ENCODE measurements around the gene SNAI1.
"Not testable (repeated sequence)": the region's sequence is repeated elsewhere in the genome, so short reads cannot be mapped to it uniquely, and the experiment has no call there.

SNAI1 gene

DNA sequence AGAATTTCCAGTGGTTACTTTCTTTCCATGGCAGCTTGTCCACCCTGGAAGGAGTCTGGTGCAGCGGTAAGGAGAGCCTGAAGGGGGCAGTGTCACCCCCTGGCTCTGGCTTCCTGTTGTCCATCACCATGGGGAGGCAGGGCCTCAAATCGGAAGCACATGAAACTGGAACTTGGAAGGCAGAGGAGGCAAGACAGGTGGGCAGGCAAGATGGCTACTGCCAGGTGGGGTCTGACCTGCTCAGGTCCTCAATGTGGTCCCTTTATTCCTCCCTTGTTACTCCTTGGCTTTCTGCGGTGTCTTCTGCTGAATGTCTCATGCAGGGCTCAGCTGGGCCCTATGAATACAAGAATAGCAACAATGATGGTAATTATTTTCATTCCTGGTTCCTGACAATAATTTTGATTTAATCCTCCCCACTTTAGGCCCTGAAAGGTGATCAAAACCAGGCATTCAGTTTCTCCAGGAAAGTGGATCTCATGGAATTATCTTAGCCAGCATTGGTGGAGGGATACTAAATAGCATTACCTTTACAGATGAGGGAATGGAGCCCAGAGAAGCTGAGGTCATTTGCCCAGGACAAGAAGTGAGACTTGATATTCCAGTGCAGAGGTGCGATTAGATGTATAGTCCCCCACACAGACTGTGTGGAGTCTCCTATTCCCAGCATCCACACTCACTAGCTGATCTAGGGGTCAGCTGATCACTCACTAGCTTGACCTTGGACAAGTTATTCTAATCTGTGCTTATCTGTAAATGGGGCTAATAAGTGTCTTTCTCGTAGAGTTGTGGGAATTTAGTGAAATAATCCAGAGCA is 17.6 kb upstream of the SNAI1 start:
- no peak for DNase-seq (ENCODE audit: low read depth in 3 of 3)

DNA sequence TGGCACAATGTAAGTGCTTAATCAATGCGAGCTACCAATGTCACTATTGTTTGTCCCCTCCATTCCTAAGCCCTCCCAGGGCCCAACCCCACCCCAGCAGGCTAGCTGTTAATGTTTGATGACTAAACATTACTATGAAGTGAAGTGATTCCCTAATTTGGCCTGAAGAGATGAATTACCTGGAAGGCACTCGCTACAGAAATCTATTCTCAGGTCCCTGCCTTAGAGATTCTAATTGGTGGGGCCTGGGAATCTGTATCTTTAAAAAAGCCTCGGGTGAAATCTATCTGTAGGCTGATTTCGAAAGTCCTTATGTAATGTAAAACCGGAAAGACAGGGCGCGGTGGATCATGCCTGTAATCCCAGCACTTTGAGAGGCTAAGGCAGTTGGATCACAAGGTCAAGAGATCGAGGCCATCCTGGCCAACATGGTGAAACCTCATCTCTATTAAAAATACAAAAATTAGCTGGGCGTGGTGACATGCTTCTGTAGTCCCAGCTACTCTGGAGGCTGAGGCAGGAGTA is 16.9 kb upstream of the SNAI1 start:
- DNase-seq (ENCODE audit: low read depth in 3 of 3) = no peak

DNA sequence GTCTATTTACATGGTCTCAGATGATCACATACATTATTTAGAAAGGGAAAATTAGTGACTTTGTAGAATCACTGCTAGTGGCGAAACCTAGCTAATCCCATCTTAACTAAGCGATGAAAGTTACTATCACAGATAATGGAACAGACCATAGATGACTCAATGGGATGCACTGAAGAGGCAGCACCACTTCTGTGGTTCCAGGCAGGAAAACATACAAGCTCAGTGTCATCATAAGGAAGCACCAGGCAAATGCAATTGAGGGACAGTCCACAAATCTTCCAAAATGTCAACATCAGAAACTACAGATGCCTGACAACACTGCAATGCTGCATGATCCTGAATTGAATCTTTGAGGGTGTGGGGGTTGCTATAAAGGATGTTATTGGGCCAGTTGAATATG is 15.9 kb upstream of the SNAI1 start:
- no peak for DNase-seq (ENCODE audit: low read depth in 3 of 3)

DNA sequence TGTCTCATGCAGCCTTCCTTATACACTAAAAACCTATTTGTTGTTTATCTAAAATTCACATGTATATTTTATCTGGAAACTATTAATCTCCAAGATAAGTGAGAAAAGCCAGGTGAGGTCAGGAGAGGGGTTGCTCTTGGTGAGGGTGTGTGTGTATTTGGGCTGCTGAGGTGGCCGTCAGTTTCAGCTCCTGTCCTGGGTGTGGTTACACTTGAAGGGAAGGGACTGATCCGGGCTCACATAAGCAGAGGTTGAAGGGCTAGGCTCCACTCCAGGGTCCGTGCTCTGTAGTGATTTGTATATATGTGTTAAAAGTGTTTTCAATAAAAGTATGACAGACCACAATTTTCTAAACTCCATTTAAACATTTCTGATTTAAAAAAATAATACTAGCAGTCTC is 13.5 kb upstream of the SNAI1 start:
- DNase-seq (ENCODE audit: low read depth in 3 of 3) = no peak

DNA sequence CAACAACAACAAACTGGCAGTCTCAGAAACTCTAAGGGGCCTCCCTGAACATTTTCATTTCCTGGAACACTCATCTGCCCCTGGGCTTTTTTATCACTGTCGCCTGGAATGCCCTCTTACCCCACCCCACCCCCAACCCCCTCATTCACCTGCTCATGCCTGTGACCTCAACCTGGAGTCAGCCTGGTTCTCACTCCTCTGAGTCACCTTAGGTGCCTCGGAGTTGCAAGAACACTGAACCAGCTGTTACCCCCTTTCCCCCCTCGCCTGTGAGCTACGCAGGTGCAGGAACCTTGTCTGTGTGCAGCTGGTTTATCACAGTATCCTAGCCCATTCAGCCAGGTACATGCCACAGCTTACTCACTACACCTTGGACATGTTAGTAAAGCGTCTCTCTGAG is 12.8 kb upstream of the SNAI1 start:
- no peak for DNase-seq (ENCODE audit: low read depth in 3 of 3)

DNA sequence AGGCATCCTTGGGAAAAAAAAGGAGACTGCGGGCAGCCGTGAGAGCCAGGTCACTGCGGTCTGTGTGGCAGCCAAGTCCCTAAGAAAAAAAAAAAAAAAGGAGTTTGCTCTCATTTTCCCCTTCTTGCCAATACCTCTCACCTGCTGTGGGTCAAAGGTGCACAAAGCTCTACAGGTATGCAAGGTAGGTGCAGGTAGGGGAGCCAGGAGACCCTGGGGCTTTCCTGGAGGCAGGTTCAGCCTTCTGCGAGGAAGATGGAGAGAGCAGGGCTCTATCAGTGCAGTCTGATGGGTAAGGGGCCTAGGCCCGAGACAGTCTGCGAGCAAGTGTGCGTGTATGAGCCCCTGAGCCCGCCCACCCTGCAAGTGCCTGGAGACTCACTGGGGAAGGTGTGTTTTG is 12.3 kb upstream of the SNAI1 start:
- no peak for DNase-seq (ENCODE audit: low read depth in 3 of 3)

DNA sequence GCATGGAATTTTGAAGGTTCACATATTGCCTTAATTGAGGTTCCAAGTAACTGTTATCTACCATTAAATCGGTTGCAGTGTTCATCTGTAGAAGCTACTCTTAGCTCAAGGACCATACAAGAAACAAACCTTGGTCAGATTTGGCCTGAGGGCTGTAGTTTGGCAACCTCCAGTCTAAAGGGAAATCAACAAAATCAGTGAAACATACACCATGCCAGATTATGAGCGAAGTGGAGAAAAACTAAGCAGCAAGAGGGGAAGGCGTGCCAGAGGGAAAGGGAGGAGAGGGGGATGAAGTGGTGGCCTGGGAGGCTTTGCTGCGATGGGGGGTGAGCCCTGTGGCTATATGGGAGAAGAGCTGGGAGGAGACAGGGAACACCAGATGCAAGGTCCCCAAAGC is 8.8 kb upstream of the SNAI1 start:
- DNase-seq (ENCODE audit: low read depth in 3 of 3) = no peak

DNA sequence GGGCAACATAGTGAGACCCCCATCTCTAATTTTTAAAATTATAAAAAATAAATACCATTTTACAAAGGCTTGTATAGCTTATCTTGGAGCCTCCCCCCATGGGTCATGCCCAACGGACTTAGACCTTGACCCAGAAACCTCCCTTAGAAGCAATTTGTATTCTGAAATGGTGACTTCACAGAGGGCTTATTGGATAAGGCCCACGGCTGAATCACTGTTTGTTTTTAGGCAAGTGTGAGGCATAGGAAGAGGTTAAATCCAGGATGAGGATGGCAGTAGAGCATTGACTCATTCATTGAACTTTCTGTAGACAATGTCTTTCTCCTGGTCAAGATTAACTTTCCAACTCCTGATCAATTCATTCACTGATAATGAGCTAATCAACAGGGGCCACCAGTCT is 6.2 kb upstream of the SNAI1 start:
- DNase-seq (ENCODE audit: low read depth in 3 of 3) = no peak

DNA sequence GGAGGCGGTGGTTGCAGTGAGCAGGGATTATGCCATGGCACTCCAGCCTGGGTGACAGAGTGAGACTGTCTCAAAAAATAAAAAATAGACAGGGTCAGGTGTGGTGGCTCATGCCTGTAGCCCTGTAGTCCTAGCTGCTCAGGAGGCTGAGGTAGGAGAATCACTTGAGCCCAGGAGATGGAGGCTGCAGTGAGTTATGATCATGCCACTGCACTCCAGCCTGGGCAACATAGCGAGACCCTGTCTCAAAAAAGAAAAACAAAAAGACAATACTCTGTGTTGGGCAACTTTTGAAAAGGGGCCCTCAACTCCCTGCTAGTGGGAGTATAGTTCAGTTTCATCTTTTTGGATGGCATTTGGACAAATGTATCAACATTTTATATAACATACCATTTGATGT is 5.0 kb upstream of the SNAI1 start:
- DNase-seq (ENCODE audit: low read depth in 3 of 3) = not testable (repeated sequence)

DNA sequence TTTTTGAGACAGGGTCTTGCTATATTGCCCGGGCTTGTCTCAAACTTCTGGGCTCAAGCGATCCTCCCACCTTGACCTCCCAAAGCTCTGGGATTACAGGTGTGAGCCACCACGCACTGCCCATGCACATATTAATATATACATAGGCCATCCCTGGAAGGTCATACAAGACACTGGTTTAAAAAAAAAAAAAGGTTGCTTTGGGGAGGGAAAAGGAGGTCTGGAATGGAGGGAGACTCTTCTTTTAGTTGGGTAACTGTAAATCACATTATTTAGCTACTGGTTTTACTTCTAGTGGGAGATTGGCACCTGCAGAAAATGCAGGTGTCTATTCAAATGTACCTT is 4.1 kb upstream of the SNAI1 start:
- DNase-seq (ENCODE audit: low read depth in 3 of 3) = no peak

DNA sequence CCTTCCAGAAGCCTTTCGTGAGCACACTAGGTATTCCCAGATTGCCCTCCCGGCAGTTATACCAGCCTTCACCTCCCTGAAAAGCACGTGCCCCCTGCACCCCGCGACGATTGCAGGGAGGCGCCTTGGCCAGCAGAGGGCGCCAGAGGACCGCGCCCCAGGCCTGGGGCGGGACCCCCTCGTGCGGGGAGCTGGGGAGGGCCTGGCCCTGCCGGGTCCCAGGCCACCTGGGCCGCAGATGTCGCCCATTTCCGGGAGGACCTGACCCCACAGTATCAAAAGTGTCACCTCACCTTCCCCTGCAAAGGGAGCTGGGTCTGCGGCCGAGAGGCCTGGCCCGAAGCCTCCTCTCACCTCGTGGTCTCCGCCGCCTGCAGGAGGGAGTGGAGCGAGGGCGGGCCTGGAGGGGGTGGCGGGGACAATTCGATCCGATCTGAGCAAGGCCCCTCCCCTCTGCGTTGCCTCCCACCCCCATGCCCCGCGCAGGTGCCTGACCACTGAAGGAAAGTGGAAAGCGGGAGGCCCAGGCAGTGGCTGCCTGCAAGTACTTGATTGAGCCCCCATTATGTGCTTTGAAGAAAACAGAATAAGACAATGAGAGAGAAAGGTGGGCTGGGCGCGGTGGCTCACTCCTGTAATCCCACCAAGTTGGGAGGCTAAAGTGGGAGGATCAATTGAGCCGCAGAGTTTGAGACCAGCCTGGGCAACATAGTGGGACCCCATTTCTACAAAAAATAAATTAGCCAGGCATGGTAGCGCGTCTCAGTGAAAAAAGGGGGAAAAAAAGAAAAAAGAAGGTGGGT is 3.5 kb upstream of the SNAI1 start:
- DNase-seq (ENCODE audit: low read depth in 3 of 3) = peak; percentile 15 to 41 (median 40)

DNA sequence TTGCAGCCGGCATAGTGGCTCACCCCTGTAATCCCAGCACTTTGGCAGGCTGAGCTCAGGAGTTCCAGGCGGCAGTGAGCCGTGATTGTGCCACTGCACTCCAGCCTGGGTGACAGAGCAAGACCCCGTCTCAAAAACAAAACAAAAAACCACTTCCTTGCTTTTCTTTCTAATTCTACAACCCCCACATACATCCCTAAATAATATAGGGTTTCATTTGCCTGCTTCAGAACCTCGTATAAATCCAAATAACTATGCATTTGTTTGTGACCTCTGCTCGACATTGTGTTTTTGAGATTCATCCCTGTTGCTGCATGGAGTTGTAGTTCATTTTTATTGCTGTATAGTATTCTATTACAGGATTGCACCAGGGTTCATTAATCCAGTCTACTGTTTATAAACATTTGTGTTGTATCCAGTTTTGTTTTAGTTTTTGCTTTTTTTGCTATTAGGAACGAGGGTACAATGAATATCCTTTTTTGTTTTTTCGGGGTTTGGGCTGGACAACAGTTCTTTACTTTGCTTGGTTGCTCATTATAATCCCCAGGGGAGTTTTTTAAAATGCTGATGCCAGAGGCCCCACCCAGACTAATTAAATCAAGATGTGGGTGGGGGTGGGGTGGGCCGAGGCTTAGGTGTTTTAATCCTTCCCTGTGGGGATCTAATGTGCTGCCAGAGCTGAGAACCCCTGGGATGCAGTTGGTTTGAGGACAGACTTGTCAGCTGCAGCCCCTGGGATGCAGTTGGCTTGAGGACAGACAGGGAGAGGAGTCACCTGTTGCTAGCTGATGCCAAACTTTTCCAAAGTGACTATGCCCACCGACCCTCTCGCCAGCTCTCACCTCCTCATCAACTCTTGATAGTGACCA is 2.4 kb upstream of the SNAI1 start:
- DNase-seq (ENCODE audit: low read depth in 3 of 3) = no peak

DNA sequence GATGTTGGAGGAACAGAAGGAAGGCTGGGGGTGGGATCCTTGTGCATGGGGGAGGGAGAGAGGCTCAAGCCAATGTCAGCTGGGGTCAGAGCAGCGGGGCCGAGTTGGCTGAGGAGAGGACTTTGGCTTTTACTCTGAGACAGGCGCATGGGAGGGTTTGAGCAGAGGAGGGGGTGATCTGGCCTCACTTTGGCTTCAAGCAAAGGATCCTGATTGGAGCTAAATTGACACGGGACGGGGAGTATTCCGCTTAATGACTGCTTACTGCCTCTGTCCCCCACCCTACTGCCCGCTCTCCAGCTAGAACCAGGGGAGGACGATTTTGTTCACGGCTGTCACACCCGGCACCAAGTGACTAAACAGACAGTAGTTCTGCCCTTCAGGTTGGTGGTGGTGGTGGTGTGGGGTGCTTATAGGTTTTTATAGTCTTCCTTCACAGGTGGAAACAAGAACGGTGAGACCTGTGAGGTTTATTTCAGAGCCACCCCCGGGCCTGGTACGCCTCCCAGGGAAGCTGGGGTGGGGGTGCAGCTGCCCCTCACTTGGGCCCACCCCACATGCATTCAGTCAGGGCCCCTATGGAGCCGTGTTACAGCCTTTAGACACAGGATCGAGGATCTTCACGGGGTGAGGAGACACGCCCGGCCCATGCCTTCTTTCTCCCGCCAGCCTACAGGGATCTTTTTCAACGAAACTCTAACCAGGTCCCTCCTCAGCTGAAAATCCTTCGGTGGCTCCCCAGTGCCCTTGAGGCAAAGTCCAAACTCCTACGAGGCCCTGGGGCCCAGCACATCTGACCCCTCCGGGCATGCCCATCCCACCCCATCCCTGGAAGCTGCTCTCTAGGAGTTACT is 1.3 kb upstream of the SNAI1 start:
- no peak for DNase-seq (ENCODE audit: low read depth in 3 of 3)

DNA sequence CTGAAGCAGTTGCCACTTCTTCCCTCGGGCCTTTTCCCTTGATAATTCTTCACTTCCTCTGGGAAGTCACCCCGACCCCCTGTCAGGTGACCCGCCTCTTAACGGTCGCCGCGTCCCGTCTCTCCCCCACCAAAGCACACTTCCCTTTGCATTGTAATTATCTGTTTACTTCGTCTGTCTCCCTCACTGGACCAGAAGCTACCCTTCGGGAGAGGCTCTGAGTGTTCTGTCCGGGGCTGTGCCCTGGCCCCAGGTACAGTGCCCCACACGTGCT is 771 bp upstream of the SNAI1 start:
- no peak for DNase-seq (ENCODE audit: low read depth in 3 of 3)

DNA sequence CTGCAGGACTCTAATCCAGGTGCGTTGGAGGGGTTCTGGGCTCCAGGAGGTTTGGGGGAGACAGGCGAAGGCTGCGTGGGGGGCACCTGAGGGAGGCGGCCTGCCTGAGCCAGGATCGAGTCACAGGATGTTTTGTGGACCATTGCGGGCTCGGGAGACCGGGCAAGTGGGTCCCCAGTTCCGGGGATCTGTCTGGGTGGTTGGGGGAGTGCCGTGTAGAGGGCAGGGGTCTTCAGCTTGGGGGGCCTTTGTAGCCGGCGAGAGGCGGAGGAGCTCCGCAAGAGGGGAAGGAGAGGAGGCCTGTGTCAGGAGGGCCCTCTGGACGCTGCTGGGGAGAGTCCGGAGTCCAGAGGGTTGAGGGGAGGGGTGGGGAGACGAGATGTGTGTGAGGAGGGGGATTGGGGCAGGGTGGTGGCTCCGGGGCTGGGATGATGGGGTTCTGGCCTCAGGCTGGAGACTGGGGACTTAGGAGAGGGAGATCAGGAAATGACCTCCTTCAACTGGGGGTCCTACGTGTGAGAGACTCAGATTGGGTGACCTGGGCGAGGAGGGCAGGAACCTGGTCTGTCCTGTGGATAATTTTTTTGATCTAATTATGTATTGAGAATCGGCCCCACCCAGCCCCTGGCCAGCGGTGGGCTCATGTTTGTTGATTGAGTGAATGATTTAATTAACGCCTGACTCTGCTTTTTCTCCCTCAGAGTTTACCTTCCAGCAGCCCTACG is 505 bp downstream of the SNAI1 start:
- no peak for DNase-seq (ENCODE audit: low read depth in 3 of 3)

DNA sequence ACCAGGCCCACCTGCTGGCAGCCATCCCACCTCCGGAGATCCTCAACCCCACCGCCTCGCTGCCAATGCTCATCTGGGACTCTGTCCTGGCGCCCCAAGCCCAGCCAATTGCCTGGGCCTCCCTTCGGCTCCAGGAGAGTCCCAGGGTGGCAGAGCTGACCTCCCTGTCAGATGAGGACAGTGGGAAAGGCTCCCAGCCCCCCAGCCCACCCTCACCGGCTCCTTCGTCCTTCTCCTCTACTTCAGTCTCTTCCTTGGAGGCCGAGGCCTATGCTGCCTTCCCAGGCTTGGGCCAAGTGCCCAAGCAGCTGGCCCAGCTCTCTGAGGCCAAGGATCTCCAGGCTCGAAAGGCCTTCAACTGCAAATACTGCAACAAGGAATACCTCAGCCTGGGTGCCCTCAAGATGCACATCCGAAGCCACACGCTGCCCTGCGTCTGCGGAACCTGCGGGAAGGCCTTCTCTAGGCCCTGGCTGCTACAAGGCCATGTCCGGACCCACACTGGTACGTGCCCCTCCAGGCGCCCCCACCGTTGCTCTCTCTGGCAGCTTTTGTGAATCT is 1.1 kb downstream of the SNAI1 start:
- no peak for DNase-seq (ENCODE audit: low read depth in 3 of 3)

DNA sequence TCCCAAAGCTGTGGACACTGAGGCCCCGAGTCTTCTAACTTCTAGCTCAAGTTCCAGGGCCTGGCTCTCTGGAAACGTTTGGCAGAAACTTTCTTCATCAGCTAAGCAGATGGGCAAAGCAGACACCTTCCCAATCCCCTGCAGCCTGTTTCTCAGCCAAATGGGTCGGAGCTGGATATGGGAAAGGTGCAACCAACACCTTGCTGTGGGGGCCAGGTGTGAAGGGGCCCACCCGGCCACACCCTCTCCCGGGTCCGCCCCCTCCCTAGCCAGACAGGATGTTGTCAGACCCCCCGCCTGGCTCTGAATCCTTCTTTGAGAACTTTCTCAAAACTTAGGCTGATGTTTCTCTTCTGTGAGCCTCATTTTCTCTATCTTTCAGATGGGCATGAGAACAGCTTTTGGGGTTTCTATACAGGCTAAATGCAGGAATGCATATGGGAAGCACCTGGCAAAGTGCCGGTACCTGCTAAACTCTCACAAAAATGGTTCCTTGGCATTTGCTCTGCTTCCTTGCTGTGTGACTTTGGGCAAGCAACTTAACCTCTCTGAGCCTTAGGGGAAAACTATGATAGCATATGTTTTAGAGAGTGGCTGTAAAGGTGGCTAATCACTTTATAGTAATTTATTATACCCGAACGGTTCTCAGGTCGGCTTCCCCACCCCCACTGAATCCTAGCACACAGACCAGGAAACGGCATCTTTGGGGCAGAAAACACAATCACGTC is 1.8 kb downstream of the SNAI1 start:
- no peak for DNase-seq (ENCODE audit: low read depth in 3 of 3)

DNA sequence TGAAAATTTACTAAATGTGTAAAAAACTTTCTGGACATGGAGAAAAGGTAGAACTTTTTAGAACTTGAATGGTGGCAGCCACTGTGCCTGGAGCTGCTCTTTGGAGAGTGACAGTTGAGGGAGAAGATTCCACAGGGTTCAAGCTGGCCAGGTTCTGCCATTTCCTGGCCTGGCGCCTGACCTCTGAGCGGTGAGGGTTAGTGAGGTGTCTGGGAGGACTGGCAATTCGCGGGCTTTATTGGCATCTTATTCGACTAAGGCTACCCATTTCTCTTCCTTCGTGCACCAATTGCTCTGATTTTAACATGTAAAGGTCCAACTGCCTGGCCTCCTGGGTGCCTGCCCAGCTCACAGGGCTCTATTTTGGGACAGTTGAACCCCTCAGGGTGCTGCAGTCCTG is 2.4 kb downstream of the SNAI1 start:
- no peak for DNase-seq (ENCODE audit: low read depth in 3 of 3)

DNA sequence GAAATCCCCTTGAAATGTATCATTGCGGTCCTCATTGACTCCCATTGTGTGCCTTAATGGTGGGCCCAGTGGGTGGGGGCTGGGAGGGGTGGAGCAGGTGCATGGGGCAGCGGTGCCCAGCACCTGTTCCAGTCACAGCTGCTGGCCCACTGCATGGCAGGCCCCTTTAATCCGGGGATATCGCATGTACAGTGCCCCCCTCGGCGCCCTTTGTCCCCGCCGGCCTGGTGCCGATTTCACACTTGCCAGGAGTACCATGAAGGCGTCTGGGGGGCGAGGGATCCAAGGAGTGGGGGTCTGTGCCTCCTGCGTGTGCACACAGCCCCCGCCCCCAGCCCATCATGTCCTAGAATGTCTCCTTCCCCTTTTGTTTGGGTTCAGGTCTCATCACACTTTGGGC is 2.8 kb downstream of the SNAI1 start:
- no peak for DNase-seq (ENCODE audit: low read depth in 3 of 3)

DNA sequence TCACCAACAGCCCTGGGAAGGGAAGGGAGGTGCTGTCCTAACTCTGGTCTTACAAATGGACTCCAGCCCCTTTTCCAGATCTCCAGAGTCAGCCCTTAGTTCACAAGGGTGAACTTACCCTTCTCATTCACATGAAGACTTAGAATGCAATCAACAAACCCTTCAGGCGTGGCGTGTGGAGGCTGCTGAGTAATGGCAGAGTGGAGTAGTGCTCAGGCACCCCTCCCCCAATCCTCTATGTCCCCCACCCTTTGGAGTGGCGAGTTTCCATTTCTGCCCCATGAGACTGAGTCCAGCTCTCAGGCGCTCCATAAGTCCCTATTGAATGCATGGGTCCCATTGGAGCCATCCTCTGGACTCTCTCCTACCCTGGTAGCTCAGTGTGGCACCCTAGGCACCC is 3.3 kb downstream of the SNAI1 start:
- no peak for DNase-seq (ENCODE audit: low read depth in 3 of 3)

Data from stimulated activated CD4-positive, alpha-beta T cell treated with anti-CD3 and anti-CD28 coated beads, TNF-alpha, amount 100 ng/mL, for 48 hours (primary cell).